H1 (cell line): Measurements from ENCODE around the gene C1orf50. TPM values are rescaled to one million over a fixed set of nuclear protein-coding genes. Genes with fewer than 3 reads are reported as not detected.

Experiments
- KDM5A ChIP-seq: fragments of 200-600 bp; IDR thresholded peaks from 2 replicates; pipeline ENCODE4 v1.7.1; 2012; ENCODE audit warnings: mild to moderate bottlenecking, low read length, inconsistent platforms, mixed read lengths
- POU5F1 ChIP-seq: IDR thresholded peaks from 2 replicates; pipeline ENCODE4 v1.6.1; 2011; ENCODE audit warnings: low read depth, mild to moderate bottlenecking, low read length, moderate library complexity
- RBBP5 ChIP-seq: IDR thresholded peaks from 2 replicates; pipeline ENCODE4 v1.7.1; 2012; ENCODE audit warnings: low read depth, mild to moderate bottlenecking, inconsistent platforms, low read length, moderate library complexity, borderline replicate concordance
- RNF2 ChIP-seq: fragments of 200-900, 300-1000 bp; sonication (generic); IDR thresholded peaks from 2 replicates; pipeline ENCODE4 v1.7.1; 2016; ENCODE audit warnings: borderline replicate concordance, low read depth, mild to moderate bottlenecking, antibody characterized with exemption, low read length; ENCODE audit not compliant: poor library complexity, severe bottlenecking; ENCODE audit errors: missing control alignments
- TAF1 ChIP-seq: IDR thresholded peaks from 2 replicates; pipeline ENCODE4 v1.6.1; 2011; ENCODE audit warnings: mild to moderate bottlenecking, low read depth, low read length
- polyA plus RNA-seq, 7 experiments: library from polyadenylated mRNA; depleted of rRNA in 3 of 7; stranded (reverse) in 5 of 7; unstranded in 2 of 7; fragments of >200 nt in 5 of 7; fragments of 200-250 nt in 2 of 7; gene quantifications; 1 replicate in 5 of 7; 2 replicates in 1 of 7; 4 replicates in 1 of 7; pipeline versions ENCODE4 v1.2.1 to v1.2.3, GENCODE V29; 2011 to 2013; ENCODE audit warnings: missing spikeins in 2 of 7, mixed read lengths in 2 of 7
- total RNA-seq: library from RNA; stranded (reverse); fragmentation: NEBNext Ultra II Directional; extraction: Animal tissue kit (Norgen Biotek cat#: 25700); gene quantifications from 2 replicates; pipeline ENCODE4 v1.2.1, GENCODE V29; 2021

The C1orf50 gene
- total and polyA plus RNA-seq, 2 of the 8 experiments (the other 6 are each of a cell fraction or from before 2014, with no cell fraction given), result 3.2 to 7.1 TPM

GRCh38 chr1:42742617-42743316, 24.3 kb upstream of the C1orf50 start (continued):
- TF ChIP-seq KDM5A (no peak), POU5F1 (no peak), RNF2 (no peak), TAF1 (no peak), RBBP5 (no peak)
- TF ChIP-seq, all 59 proteins: peak for 0
